ENCODE results near the gene IL13.

GRCh38 chr5:132657676-132658380 lies at the start of gene IL13:
- TF ChIP-seq CTCF (IDR thresholded peaks at IDR 0.05) (no peak), POLR2A (IDR thresholded peaks at IDR 0.05) (no peak), EP300 (IDR thresholded peaks at IDR 0.05) (no peak)

Measured in sigmoid colon (tissue), 4 donors.